B cell (primary cell): Measurements from ENCODE around the gene GRK3. TPM values are rescaled to one million over a fixed set of nuclear protein-coding genes. Genes with fewer than 3 reads are reported as not detected.

Experiments
- ATAC-seq: fragments of 200-7000 bp; cut with Tn5 transposase; one replicate; pipeline ENCODE4 v1.10.0; 2021; ENCODE audit warnings: low read depth, mild to moderate bottlenecking, moderate number of reproducible peaks, moderate library complexity
- CTCF ChIA-PET: fragments of 350-600 bp; sonication (Branson Sonifier 250); formaldehyde crosslinking; loops from one replicate; lab custom pipeline; 2021; ENCODE audit warnings: antibody characterized with exemption, inconsistent platforms; lab: Charles Lee
- POLR2A ChIA-PET: fragments of 350-600 bp; sonication (Branson Sonifier 250); formaldehyde crosslinking; loops from one replicate; lab custom pipeline; 2021; ENCODE audit warnings: antibody characterized with exemption; lab: Charles Lee
- DNase-seq: peaks from one replicate; pipeline ENCODE4 v3.0.0; 2013
- H2AFZ ChIP-seq: 2 replicates; pipeline ENCODE4 v1.6.1; 2012; ENCODE audit warnings: mild to moderate bottlenecking, low read depth, low read length; ENCODE audit not compliant: insufficient read depth, poor library complexity, severe bottlenecking
- H3K27ac ChIP-seq, 2 donors: 1 replicate in 1 of 2; 2 replicates in 1 of 2; pipeline ENCODE4 v1.5.1; 2012 to 2013; ENCODE audit warnings: low read length in 2 of 2, mild to moderate bottlenecking in 2 of 2, moderate library complexity in 1 of 2
- H3K27me3 ChIP-seq, 4 experiments: fragments of 200-600 bp in 1 of 4; sonication (generic) in 1 of 4; replicated peaks in 1 of 4; 1 replicate in 2 of 4; 2 replicates in 2 of 4; pipeline versions ENCODE4 v1.6.1 to v1.7.0; 2013 to 2016; ENCODE audit warnings: low read length in 3 of 4, mild to moderate bottlenecking in 2 of 4, mixed read lengths in 1 of 4, moderate library complexity in 1 of 4; ENCODE audit not compliant: insufficient read depth in 4 of 4, control insufficient read depth in 3 of 4; ENCODE audit errors: control extremely low read depth in 1 of 4
- H3K36me3 ChIP-seq, 2 experiments: replicated peaks in 1 of 2; 1 replicate in 1 of 2; 2 replicates in 1 of 2; pipeline versions ENCODE4 v1.6.1 to v1.7.1; 2013; ENCODE audit warnings: low read length in 1 of 2; ENCODE audit not compliant: insufficient read depth in 2 of 2, control insufficient read depth in 1 of 2; ENCODE audit errors: control extremely low read depth in 1 of 2, extremely low read depth in 1 of 2
- H3K4me1 ChIP-seq, 2 donors: fragments of 200-600 bp in 1 of 2; sonication (generic) in 1 of 2; 1 replicate in 1 of 2; 2 replicates in 1 of 2; pipeline versions ENCODE4 v1.5.1 to v1.6.1; 2013 to 2017; ENCODE audit warnings: low read length in 2 of 2; ENCODE audit not compliant: control insufficient read depth in 2 of 2, insufficient read depth in 2 of 2
- H3K4me2 ChIP-seq: replicated peaks from 2 replicates; pipeline ENCODE3; 2012; ENCODE audit warnings: mild to moderate bottlenecking, low read depth, low read length; ENCODE audit not compliant: poor library complexity, severe bottlenecking
- H3K4me3 ChIP-seq, 5 experiments: fragments of 200-600 bp in 1 of 5; sonication (generic) in 1 of 5; 1 replicate in 3 of 5; 2 replicates in 2 of 5; pipeline versions ENCODE4 v1.5.1 to v1.7.0; 2011 to 2016; ENCODE audit warnings: low read length in 4 of 5, mild to moderate bottlenecking in 4 of 5, low read depth in 2 of 5, control low read depth in 1 of 5, moderate library complexity in 1 of 5; ENCODE audit not compliant: insufficient read depth in 1 of 5; ENCODE audit errors: control extremely low read depth in 1 of 5, extremely low read depth in 1 of 5
- H3K79me2 ChIP-seq: fragments of 200-600 bp; sonication (generic); one replicate; pipeline ENCODE4 v1.6.0; 2016; ENCODE audit warnings: low read length; ENCODE audit not compliant: control insufficient read depth, insufficient read depth
- H3K9ac ChIP-seq: fragments of 200-600 bp; sonication (generic); 2 replicates; pipeline ENCODE4 v1.6.1; 2017; ENCODE audit warnings: mild to moderate bottlenecking, low read length, moderate library complexity
- H3K9me3 ChIP-seq, 3 donors: one replicate each; pipeline versions ENCODE4 v1.6.1 to v1.7.1; 2013; ENCODE audit warnings: low read length in 2 of 3; ENCODE audit not compliant: control insufficient read depth in 2 of 3, insufficient read depth in 1 of 3; ENCODE audit errors: control extremely low read depth in 1 of 3
- H4K20me1 ChIP-seq: 2 replicates; pipeline ENCODE4 v1.6.0; 2012; ENCODE audit warnings: mild to moderate bottlenecking, low read length; ENCODE audit not compliant: insufficient read depth, control insufficient read depth, poor library complexity, severe bottlenecking
- H3K27ac Mint-ChIP-seq: one replicate; pipeline ENCODE4 v1.8.0; 2021; ENCODE audit warnings: mixed read lengths
- H3K27me3 Mint-ChIP-seq: one replicate; pipeline ENCODE4 v1.8.0; 2021; ENCODE audit warnings: mixed read lengths
- H3K4me1 Mint-ChIP-seq: one replicate; pipeline ENCODE4 v1.8.0; 2021; ENCODE audit warnings: mixed read lengths
- H3K4me3 Mint-ChIP-seq: one replicate; pipeline ENCODE4 v1.8.0; 2021; ENCODE audit warnings: mixed read lengths
- H3K9me3 Mint-ChIP-seq: one replicate; pipeline ENCODE4 v1.8.0; 2022; ENCODE audit warnings: mixed read lengths; ENCODE audit not compliant: insufficient read depth
- CTCF ChIP-seq: fragments of 200-600 bp; IDR thresholded peaks from one replicate; pipeline ENCODE4 v1.8.0; 2022; ENCODE audit warnings: antibody characterized with exemption, mild to moderate bottlenecking
- EZH2 ChIP-seq: IDR thresholded peaks from 2 replicates; pipeline ENCODE4 v1.6.1; 2012; ENCODE audit warnings: borderline replicate concordance, low read depth, mild to moderate bottlenecking, moderate library complexity, low read length; ENCODE audit not compliant: insufficient read depth, poor library complexity, severe bottlenecking
- WGBS: methylation state at CpG from one replicate; pipeline ENCODE4 v1.1.5; 2013; ENCODE audit warnings: missing lambda C conversion rate; ENCODE audit not compliant: insufficient coverage; 5-methylcytosine and 5-hydroxymethylcytosine counted together
- intact Hi-C: fragments of 100-400 bp; cut with micrococcal nuclease; formaldehyde crosslinking; loops from one replicate; pipeline ENCODE4 v1.10.0; 2022
- polyA plus RNA-seq: library from polyadenylated mRNA; depleted of rRNA; stranded (reverse); fragments of >200 nt; gene quantifications from 2 replicates; pipeline ENCODE4 v1.2.3, GENCODE V29; 2012
- total RNA-seq, 2 donors: library from RNA; stranded (reverse); fragments of 120-200 nt in 1 of 2; gene quantifications; 1 replicate in 1 of 2; 2 replicates in 1 of 2; pipeline versions ENCODE4 v1.2.3 to v1.2.4, GENCODE V29; 2013 to 2022

Gene GRK3
- total and polyA plus RNA-seq, 2 donors (not counting 1 experiment from before 2014, with no cell fraction given), result 17.6 to 61.0 TPM

DNA sequence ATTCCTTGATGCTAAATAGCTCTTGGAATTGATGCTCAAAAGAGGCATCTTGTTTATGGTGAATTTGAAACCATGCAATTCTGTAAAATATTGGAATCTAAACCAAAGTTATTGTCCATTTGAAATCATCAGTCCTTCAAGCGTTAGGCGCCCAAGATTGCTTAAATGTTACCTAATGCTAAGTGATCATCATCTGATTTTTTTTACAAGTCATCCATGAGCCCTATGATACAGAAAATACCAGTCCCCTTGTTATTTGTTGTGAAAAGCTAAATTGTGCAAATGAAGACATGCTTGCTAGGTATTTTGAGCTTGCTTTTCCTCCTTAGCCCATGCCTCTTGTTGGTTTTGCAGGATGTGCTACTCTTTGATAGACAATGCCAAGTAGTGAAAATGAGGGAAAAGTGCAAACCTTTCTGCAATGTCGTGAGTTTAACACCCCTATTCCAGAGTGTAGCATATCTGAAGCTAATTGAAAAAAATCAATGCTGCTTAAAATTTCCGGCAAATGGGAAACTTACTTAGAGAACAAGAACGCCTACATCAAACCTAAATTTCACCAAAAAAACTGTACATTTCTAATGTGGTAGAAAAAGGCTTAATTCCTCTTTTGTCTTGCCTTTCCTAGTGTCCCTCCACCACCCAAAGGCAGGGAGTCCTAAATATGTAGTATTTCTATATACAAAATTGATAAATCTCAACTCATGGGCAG, 1.9 kb downstream of the GRK3 start:
- Histone ChIP-seq H3K4me2 (peak overlapping the region; percentile 88), H3K79me2 (peaks cover 66% of the 10 kb centered on the region), H3K27ac (peak overlapping the region; percentile 26 to 77), H3K9me3 (peaks cover 0 to 5% (median 0%) of the 10 kb centered on the region in 3 donors), H4K20me1 (peaks cover 45% of the 10 kb centered on the region), H3K36me3 (peaks cover 1 to 7% of the 10 kb centered on the region in 2 experiments), H3K4me1 (peaks cover 55 to 67% of the 10 kb centered on the region in 2 donors), H3K9ac (peak overlapping the region; percentile 72), H2AFZ (no peak overlapping the region), H3K27me3 (no peaks in the 10 kb centered on the region), H3K4me3 (peak overlapping the region; percentile 27 to 95 (median 84))
- ChIA-PET POLR2A (no interaction called here), CTCF (interaction anchor here (0.6 to 6.6 kb wide), 5 partner anchors 23 to 883 kb away, joined by 3 to 72 read pairs (median 3); no protein-coding TSS in a partner anchor)
- ATAC-seq (no peak), DNase-seq (peak; percentile 61)
- Mint-ChIP-seq H3K9me3 (no peaks in the 10 kb centered on the region), H3K27me3 (no peaks in the 10 kb centered on the region), H3K27ac (peak overlapping the region; percentile 92), H3K4me3 (peak overlapping the region; percentile 93), H3K4me1 (peaks cover 73% of the 10 kb centered on the region)
- TF ChIP-seq EZH2 (no peak), CTCF (no peak)
- WGBS, result no CpG with 5 or more reads among the region's 5 CpGs
- intact Hi-C loops, result loop anchor here (1.0 to 10.0 kb wide), 4 partner anchors 22 to 1132 kb away; no protein-coding TSS in a partner anchor

- WGBS, result no CpG with 5 or more reads among the region's 2 CpGs
Observed at GRCh38 chr22:25566898-25567235, 2.4 kb downstream of the GRK3 start.

More at GRCh38 chr22:25566898-25567235, 2.4 kb downstream of the GRK3 start:
- H3K4me1 Mint-ChIP-seq, result peaks cover 72% of the 10 kb centered on the region
- CTCF ChIA-PET, result interaction anchor here (0.6 to 6.6 kb wide), 4 partner anchors 22 to 882 kb away, joined by 3 to 72 read pairs (median 10); no protein-coding TSS in a partner anchor
- no peaks in the 10 kb centered on the region for H3K9me3 Mint-ChIP-seq
- Histone ChIP-seq H3K27ac (peak overlapping the region; percentile 47 to 77), H3K9me3 (peaks cover 0 to 5% (median 0%) of the 10 kb centered on the region in 3 donors), H3K4me2 (peak overlapping the region; percentile 88), H3K9ac (peak overlapping the region; percentile 72), H3K4me3 (peak overlapping the region; percentile 27 to 95 (median 84)), H3K4me1 (peaks cover 50 to 62% of the 10 kb centered on the region in 2 donors), H3K27me3 (no peaks in the 10 kb centered on the region), H2AFZ (no peak overlapping the region), H3K79me2 (peaks cover 71% of the 10 kb centered on the region), H3K36me3 (peaks cover 1 to 7% of the 10 kb centered on the region in 2 experiments), H4K20me1 (peaks cover 51% of the 10 kb centered on the region)
- no peaks in the 10 kb centered on the region for H3K27me3 Mint-ChIP-seq
- peak; percentile 8 for ATAC-seq
- intact Hi-C loops, result loop anchor here (1.0 to 10.0 kb wide), 4 partner anchors 23 to 1132 kb away; no protein-coding TSS in a partner anchor
- POLR2A ChIA-PET, result no interaction called here
- peak overlapping the region; percentile 93 for H3K4me3 Mint-ChIP-seq
- no peak for DNase-seq
- peak overlapping the region; percentile 92 for H3K27ac Mint-ChIP-seq
- TF ChIP-seq EZH2, result no peak
- TF ChIP-seq CTCF, result no peak
